Mesenchymal stem cell (in vitro differentiated cells and primary cell): ENCODE measurements around the gene RBM20.
A peak's percentile ranks its signal among the peaks of the same experiment; 100 is the strongest.
"Not testable (repeated sequence)": the region's sequence is repeated elsewhere in the genome, so short reads cannot be mapped to it uniquely, and the experiment has no call there.

Source experiments
- DNase-seq: peaks from one replicate; pipeline ENCODE4 v3.0.0-alpha.2; 2013
- H2AFZ ChIP-seq: one replicate; pipeline ENCODE4 v1.6.1; 2013; ENCODE audit warnings: low read depth, mild to moderate bottlenecking, control low read depth, inconsistent platforms, low read length, moderate library complexity
- H2AK5ac ChIP-seq: 2 replicates; pipeline ENCODE4 v1.6.1; 2013; ENCODE audit warnings: low read length, moderate library complexity, mild to moderate bottlenecking, inconsistent platforms; ENCODE audit not compliant: severe bottlenecking
- H2BK120ac ChIP-seq: one replicate; pipeline ENCODE4 v1.6.1; 2013; ENCODE audit warnings: low read depth, mild to moderate bottlenecking, inconsistent platforms, low read length, moderate library complexity
- H2BK12ac ChIP-seq, 2 experiments: one replicate each; pipeline ENCODE4 v1.6.1; 2013; ENCODE audit warnings: inconsistent platforms in 2 of 2, low read length in 2 of 2, mild to moderate bottlenecking in 2 of 2, moderate library complexity in 2 of 2, control low read depth in 1 of 2
- H2BK15ac ChIP-seq: one replicate; pipeline ENCODE4 v1.6.1; 2013; ENCODE audit warnings: mild to moderate bottlenecking, low read depth, inconsistent platforms; ENCODE audit not compliant: poor library complexity, severe bottlenecking
- H2BK5ac ChIP-seq: 2 replicates; pipeline ENCODE4 v1.6.1; 2013; ENCODE audit warnings: low read depth, mild to moderate bottlenecking, low read length, control low read depth, inconsistent platforms; ENCODE audit not compliant: poor library complexity, severe bottlenecking
- H3K14ac ChIP-seq, 2 experiments: one replicate each; pipeline ENCODE4 v1.6.1; 2013; ENCODE audit warnings: inconsistent platforms in 2 of 2, low read length in 2 of 2, control low read depth in 1 of 2, mild to moderate bottlenecking in 1 of 2, moderate library complexity in 1 of 2
- H3K18ac ChIP-seq, 2 experiments: one replicate each; pipeline ENCODE4 v1.6.1; 2013; ENCODE audit warnings: inconsistent platforms in 2 of 2, low read length in 2 of 2, control low read depth in 1 of 2, low read depth in 1 of 2, mild to moderate bottlenecking in 1 of 2
- H3K23ac ChIP-seq, 2 experiments: one replicate each; pipeline ENCODE4 v1.6.1; 2013; ENCODE audit warnings: inconsistent platforms in 2 of 2, low read length in 2 of 2, mild to moderate bottlenecking in 2 of 2, moderate library complexity in 2 of 2, control low read depth in 1 of 2
- H3K27ac ChIP-seq: 2 replicates; pipeline ENCODE4 v1.5.1; 2013; ENCODE audit warnings: mild to moderate bottlenecking, moderate library complexity, low read length, control low read depth, inconsistent platforms; ENCODE audit not compliant: poor library complexity, severe bottlenecking
- H3K27me3 ChIP-seq, 2 experiments: 2 replicates each; pipeline versions ENCODE4 v1.6.1 to v1.7.0; 2013; ENCODE audit warnings: low read length in 2 of 2, mild to moderate bottlenecking in 2 of 2, moderate library complexity in 2 of 2, control low read depth in 1 of 2, inconsistent platforms in 1 of 2; ENCODE audit not compliant: control insufficient read depth in 1 of 2, insufficient read depth in 1 of 2
- H3K36me3 ChIP-seq, 2 experiments: 2 replicates each; pipeline versions ENCODE4 v1.6.1 to v1.7.0; 2013; ENCODE audit warnings: low read length in 2 of 2, control low read depth in 1 of 2, inconsistent platforms in 1 of 2, low read depth in 1 of 2, mild to moderate bottlenecking in 1 of 2; ENCODE audit not compliant: insufficient read depth in 2 of 2, control insufficient read depth in 1 of 2
- H3K4ac ChIP-seq, 2 experiments: one replicate each; pipeline ENCODE4 v1.6.1; 2013; ENCODE audit warnings: inconsistent platforms in 2 of 2, low read length in 2 of 2, mild to moderate bottlenecking in 2 of 2, moderate library complexity in 2 of 2, control low read depth in 1 of 2, low read depth in 1 of 2
- H3K4me1 ChIP-seq: 2 replicates; pipeline ENCODE4 v1.6.1; 2013; ENCODE audit warnings: low read depth, low read length, control low read depth; ENCODE audit not compliant: control insufficient read depth, insufficient read depth
- H3K4me2 ChIP-seq: 2 replicates; pipeline ENCODE4 v1.6.1; 2013; ENCODE audit warnings: low read length, mild to moderate bottlenecking, inconsistent platforms; ENCODE audit not compliant: poor library complexity, severe bottlenecking
- H3K4me3 ChIP-seq, 2 experiments: 2 replicates each; pipeline versions ENCODE4 v1.5.1 to v1.7.0; 2013; ENCODE audit warnings: low read length in 2 of 2, mild to moderate bottlenecking in 2 of 2, control low read depth in 1 of 2, low read depth in 1 of 2; ENCODE audit not compliant: insufficient read depth in 1 of 2
- H3K79me1 ChIP-seq: replicated peaks from 2 replicates; pipeline ENCODE4 v1.6.1; 2013; ENCODE audit warnings: mild to moderate bottlenecking, control low read depth, low read length, inconsistent platforms; ENCODE audit not compliant: poor library complexity, severe bottlenecking
- H3K9ac ChIP-seq: 2 replicates; pipeline ENCODE4 v1.7.0; 2013; ENCODE audit warnings: mild to moderate bottlenecking, low read length, moderate library complexity
- H3K9me3 ChIP-seq: 2 replicates; pipeline ENCODE4 v1.7.0; 2013; ENCODE audit warnings: mild to moderate bottlenecking, low read length; ENCODE audit not compliant: control insufficient read depth
- H4K8ac ChIP-seq: one replicate; pipeline ENCODE4 v1.6.1; 2013; ENCODE audit warnings: inconsistent platforms, mild to moderate bottlenecking, low read length, moderate library complexity
- H4K91ac ChIP-seq: one replicate; pipeline ENCODE4 v1.6.1; 2013; ENCODE audit warnings: mild to moderate bottlenecking, low read length, inconsistent platforms
- WGBS: methylation state at CpG from one replicate; pipeline ENCODE4 v1.1.7; 2013; ENCODE audit warnings: mixed read lengths; 5-methylcytosine and 5-hydroxymethylcytosine counted together

RBM20 gene

DNA sequence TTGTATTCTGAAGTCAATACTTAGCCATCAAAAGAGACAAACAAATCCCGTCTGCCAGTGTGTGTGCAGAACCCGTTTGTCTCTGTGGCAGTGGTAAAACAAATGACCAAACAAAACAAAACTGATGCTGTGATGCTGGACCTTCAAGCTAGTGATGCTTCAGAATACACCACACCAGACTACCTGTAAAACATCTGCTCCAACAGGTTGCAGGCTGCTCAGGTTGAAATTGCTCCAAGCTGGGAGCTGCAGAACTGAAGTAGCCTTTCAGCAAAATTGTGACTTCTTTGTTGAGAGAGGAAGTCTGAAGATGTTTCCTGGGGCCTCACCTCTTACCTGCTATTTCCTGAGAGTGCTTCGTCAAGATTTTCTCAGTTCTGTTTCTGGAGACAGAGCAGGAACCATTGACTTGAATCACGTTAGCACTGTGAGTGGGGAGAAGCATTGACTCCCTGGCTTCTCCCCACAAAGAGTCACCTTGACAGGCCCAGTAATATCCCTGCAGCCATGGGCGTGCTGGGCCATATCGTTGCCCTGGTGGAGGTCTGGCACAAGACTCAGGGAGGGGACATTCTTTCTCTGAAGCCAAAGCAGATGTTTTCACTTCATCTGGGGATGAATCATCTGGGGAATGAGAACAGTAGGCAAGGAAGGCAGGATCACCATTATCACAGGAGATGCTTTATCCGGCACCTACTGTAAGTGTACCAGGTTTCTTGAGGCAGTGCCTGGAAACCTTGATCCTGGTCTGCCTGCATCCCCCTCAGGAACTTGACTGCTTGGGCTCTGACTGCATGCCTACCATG is 80.2 kb downstream of the RBM20 start:
- Histone ChIP-seq H3K4me3 (no peak overlapping the region), H4K91ac (no peak overlapping the region), H3K36me3 (no peaks in the 10 kb centered on the region), H3K23ac (no peak overlapping the region), H3K79me1 (no peaks in the 10 kb centered on the region), H3K4ac (no peak overlapping the region), H3K27ac (no peak overlapping the region), H2BK5ac (no peak overlapping the region), H3K14ac (no peak overlapping the region), H2BK15ac (no peak overlapping the region), H2BK12ac (no peak overlapping the region), H3K4me1 (peaks cover 5% of the 10 kb centered on the region), H2AK5ac (no peak overlapping the region), H3K27me3 (peaks cover 0 to 32% of the 10 kb centered on the region in 2 experiments), H2AFZ (no peak overlapping the region), H3K4me2 (no peak overlapping the region), H3K9me3 (peaks cover 4% of the 10 kb centered on the region), H3K18ac (no peak overlapping the region), H3K9ac (no peak overlapping the region), H4K8ac (no peak overlapping the region), H2BK120ac (no peak overlapping the region)
- WGBS, result 74% methylated on average over 7 of the region's 7 CpGs
- no peak for DNase-seq

DNA sequence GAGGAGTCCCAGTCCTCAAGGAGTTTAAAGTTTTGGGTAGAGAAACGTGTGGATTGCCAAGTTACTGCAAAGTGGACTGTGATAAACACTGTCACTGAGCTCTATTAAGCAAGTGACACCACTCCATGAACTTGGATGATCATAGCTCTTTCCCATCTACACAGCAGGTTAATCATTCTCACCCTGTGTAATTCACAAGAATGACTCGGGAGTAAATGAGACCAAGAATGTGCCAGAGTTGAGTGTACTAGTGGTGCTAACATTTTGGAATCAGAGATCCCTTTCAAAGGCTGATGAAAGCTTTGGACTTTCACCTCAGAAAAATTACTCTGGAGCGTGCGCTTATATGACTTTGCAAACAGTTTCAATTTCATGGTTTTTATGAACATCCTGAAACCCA is 80.8 kb downstream of the RBM20 start:
- no peak overlapping the region for H3K23ac ChIP-seq
- no peak for DNase-seq
- no peaks in the 10 kb centered on the region for H3K79me1 ChIP-seq
- no peaks in the 10 kb centered on the region for H3K36me3 ChIP-seq
- no peak overlapping the region for H4K8ac ChIP-seq
- H2AFZ ChIP-seq, result no peak overlapping the region
- H2BK15ac ChIP-seq, result no peak overlapping the region
- H2AK5ac ChIP-seq, result no peak overlapping the region
- H4K91ac ChIP-seq, result no peak overlapping the region
- H3K9ac ChIP-seq, result no peak overlapping the region
- no peak overlapping the region for H3K27ac ChIP-seq
- H3K14ac ChIP-seq, result no peak overlapping the region
- H3K4me2 ChIP-seq, result no peak overlapping the region
- H2BK120ac ChIP-seq, result no peak overlapping the region
- H3K9me3 ChIP-seq, result peaks cover 4% of the 10 kb centered on the region
- H2BK5ac ChIP-seq, result no peak overlapping the region
- WGBS, result 96% methylated on average over 4 of the region's 4 CpGs
- H2BK12ac ChIP-seq, result no peak overlapping the region
- H3K4me3 ChIP-seq, result no peak overlapping the region
- H3K4me1 ChIP-seq, result peaks cover 5% of the 10 kb centered on the region
- no peak overlapping the region for H3K4ac ChIP-seq
- no peak overlapping the region for H3K18ac ChIP-seq
- peaks cover 0 to 29% of the 10 kb centered on the region in 2 experiments for H3K27me3 ChIP-seq

DNA sequence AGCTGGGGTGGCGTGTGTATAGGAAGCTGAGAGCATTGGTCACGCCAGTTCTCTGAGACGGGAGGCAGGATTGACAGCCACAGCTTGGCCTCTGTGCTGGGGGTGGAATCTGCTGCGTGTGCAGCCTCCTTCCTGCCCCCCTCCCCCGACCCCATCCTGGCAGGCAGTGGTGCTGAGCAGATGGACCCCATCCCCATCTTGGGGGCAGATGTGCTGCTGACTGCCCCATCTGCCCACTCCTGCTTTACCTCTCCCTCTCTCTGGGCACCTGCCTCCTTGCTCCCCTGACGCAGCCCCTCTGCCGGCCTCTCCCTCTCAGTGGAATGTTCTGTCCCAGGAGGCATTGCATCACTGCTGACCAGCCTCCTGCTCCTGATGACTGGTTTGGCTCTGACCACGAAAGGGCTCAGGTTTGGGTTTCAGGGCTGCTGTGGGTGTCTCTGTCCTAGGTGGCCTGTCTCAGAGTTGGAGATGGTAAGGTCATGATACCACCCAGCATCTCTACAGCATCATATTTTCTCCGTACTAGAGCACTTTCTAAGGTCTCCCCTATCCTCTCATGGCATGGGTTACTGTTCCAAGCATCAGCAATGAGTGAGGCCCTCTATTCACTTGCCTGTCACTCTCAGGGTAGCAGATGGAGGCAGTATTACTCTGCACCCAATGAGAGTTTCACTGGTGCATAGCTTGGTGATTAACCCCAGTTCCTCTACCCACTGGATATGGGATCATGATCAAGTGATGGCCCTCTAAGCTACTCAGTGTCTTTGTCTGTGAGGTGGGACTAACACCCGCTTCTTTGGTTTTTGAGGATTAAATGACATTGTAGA is 81.9 kb downstream of the RBM20 start:
- WGBS, result 63% methylated on average over 9 of the region's 10 CpGs
- Histone ChIP-seq H2BK12ac (no peak overlapping the region), H3K18ac (no peak overlapping the region), H3K79me1 (no peaks in the 10 kb centered on the region), H3K23ac (peak overlapping the region in 1 of 2 experiments; percentile 5), H3K27me3 (peaks cover 0 to 29% of the 10 kb centered on the region in 2 experiments), H3K4me1 (peaks cover 5% of the 10 kb centered on the region), H3K36me3 (no peaks in the 10 kb centered on the region), H3K14ac (no peak overlapping the region), H2BK15ac (no peak overlapping the region), H3K4me2 (no peak overlapping the region), H2BK5ac (no peak overlapping the region), H2AK5ac (no peak overlapping the region), H4K91ac (no peak overlapping the region), H3K27ac (no peak overlapping the region), H2AFZ (no peak overlapping the region), H3K9ac (no peak overlapping the region), H3K9me3 (peaks cover 4% of the 10 kb centered on the region), H3K4ac (no peak overlapping the region), H4K8ac (no peak overlapping the region), H3K4me3 (no peak overlapping the region), H2BK120ac (no peak overlapping the region)
- DNase-seq, result peak; percentile 48

DNA sequence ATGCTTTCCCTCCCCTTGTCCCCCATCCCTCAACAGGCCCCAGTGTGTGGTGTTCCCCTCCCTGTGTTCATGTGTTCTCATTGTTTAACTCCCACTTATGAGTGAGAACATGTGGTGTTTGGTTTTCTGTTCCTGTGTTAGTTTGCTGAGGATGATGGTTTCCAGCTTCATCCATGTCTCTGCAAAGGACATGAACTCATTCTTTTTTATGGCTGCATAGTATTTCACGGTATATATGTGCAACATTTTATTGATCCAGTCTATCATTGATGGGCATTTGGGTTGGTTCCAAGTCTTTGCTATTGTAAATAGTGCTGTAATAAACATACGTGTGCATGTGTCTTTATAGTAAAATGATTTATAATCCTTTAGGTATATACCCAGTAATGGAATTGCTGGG is 83.6 kb downstream of the RBM20 start:
- H3K36me3 ChIP-seq, H3K27ac ChIP-seq, H3K9ac ChIP-seq, H3K9me3 ChIP-seq, H3K23ac ChIP-seq, H4K8ac ChIP-seq, H2AK5ac ChIP-seq, H2AFZ ChIP-seq, H3K14ac ChIP-seq, H3K79me1 ChIP-seq, H3K4me1 ChIP-seq, DNase-seq, H4K91ac ChIP-seq, H2BK12ac ChIP-seq, H3K4ac ChIP-seq, H2BK120ac ChIP-seq, H3K4me3 ChIP-seq, H3K4me2 ChIP-seq, H2BK15ac ChIP-seq, H3K18ac ChIP-seq, H2BK5ac ChIP-seq: not testable (repeated sequence)
- peaks cover 6 to 35% of the 10 kb centered on the region in 2 experiments for H3K27me3 ChIP-seq
- WGBS, result 88% methylated on average over 2 of the region's 2 CpGs
